Spleen (tissue), 11 donors: ENCODE measurements around the gene RB1. TPM values are rescaled to one million over a fixed set of nuclear protein-coding genes. Genes with fewer than 3 reads are reported as not detected.
A peak's percentile ranks its signal among the peaks of the same experiment; 100 is the strongest.

Experiments
- DNase-seq: peaks from one replicate; pipeline ENCODE4 v3.0.0-alpha.2; 2020
- H3K27ac ChIP-seq, 8 donors: fragments of 200-600 bp; sonication (generic) in 7 of 8; 1 replicate in 4 of 8; 2 replicates in 4 of 8; pipeline versions ENCODE4 v1.5.0 to v1.8.0; 2016 to 2021; ENCODE audit warnings: inconsistent platforms in 4 of 8, mild to moderate bottlenecking in 4 of 8, moderate library complexity in 1 of 8
- H3K27me3 ChIP-seq, 7 donors: fragments of 200-600 bp; sonication (generic) in 6 of 7; replicated peaks in 1 of 7; 1 replicate in 4 of 7; 2 replicates in 3 of 7; pipeline versions ENCODE4 v1.5.0 to v1.8.0; 2016 to 2021; ENCODE audit warnings: inconsistent platforms in 3 of 7, mild to moderate bottlenecking in 1 of 7
- H3K36me3 ChIP-seq, 6 donors: fragments of 200-600 bp; sonication (generic) in 5 of 6; 1 replicate in 4 of 6; 2 replicates in 2 of 6; pipeline versions ENCODE4 v1.5.0 to v1.8.0; 2016 to 2021; ENCODE audit warnings: inconsistent platforms in 2 of 6
- H3K4me1 ChIP-seq, 6 donors: fragments of 200-600 bp; sonication (generic) in 5 of 6; 1 replicate in 3 of 6; 2 replicates in 3 of 6; pipeline versions ENCODE4 v1.5.0 to v1.8.0; 2016 to 2021; ENCODE audit warnings: inconsistent platforms in 3 of 6
- H3K4me3 ChIP-seq, 8 donors: fragments of 200-600 bp; sonication (generic) in 7 of 8; 1 replicate in 4 of 8; 2 replicates in 4 of 8; pipeline versions ENCODE4 v1.5.0 to v1.8.0; 2016 to 2021; ENCODE audit warnings: inconsistent platforms in 4 of 8, mild to moderate bottlenecking in 4 of 8, moderate library complexity in 2 of 8
- H3K9me3 ChIP-seq, 8 donors: fragments of 200-600 bp; sonication (generic) in 7 of 8; 1 replicate in 4 of 8; 2 replicates in 4 of 8; pipeline versions ENCODE4 v1.5.0 to v1.8.0; 2016 to 2021; ENCODE audit warnings: inconsistent platforms in 4 of 8
- CTCF ChIP-seq, 11 experiments: fragments of 200-600 bp in 7 of 11; fragments of 450-650 bp in 4 of 11; sonication (generic) in 4 of 11; IDR thresholded peaks in 8 of 11; conservative IDR thresholded peaks in 3 of 11; 1 replicate in 7 of 11; 2 replicates in 4 of 11; pipeline versions ENCODE4 v1.4.0 to v1.8.0; 2016 to 2021; ENCODE audit warnings: antibody characterized with exemption in 11 of 11, inconsistent platforms in 4 of 11, mild to moderate bottlenecking in 1 of 11
- POLR2A ChIP-seq, 3 donors: fragments of 450-650 bp; IDR thresholded peaks; one replicate each; pipeline ENCODE4 v1.5.1; 2017; ENCODE audit warnings: antibody characterized with exemption in 3 of 3, mild to moderate bottlenecking in 1 of 3
- POLR2AphosphoS5 ChIP-seq, 3 donors: sonication (generic); formaldehyde crosslinking; IDR thresholded peaks; one replicate each; pipeline ENCODE4 v1.5.1; 2017; ENCODE audit warnings: antibody characterized with exemption in 3 of 3
- WGBS, 5 donors: extraction: QIAGEN DNeasy Blood & Tissue Kit in 3 of 5; methylation state at CpG; one replicate each; pipeline versions ENCODE4 v1.1.5 to v1.1.7; 2013 to 2018; 5-methylcytosine and 5-hydroxymethylcytosine counted together
- intact Hi-C: fragments of 100-400 bp; cut with DNase I; formaldehyde crosslinking; loops from one replicate; pipeline ENCODE4 v1.15.0; 2023; ENCODE audit warnings: low total_unique reads
- polyA plus RNA-seq, 3 donors: library from polyadenylated mRNA; stranded (reverse); fragments of 200-250 nt; gene quantifications; one replicate each; pipeline ENCODE4 v1.2.1, GENCODE V29; 2013
- total RNA-seq, 7 donors: library from RNA; depleted of rRNA in 3 of 7; stranded (reverse); fragments of >200 nt in 3 of 7; fragmentation: NEBNext Ultra II Directional in 4 of 7; extraction: Animal tissue kit (Norgen Biotek cat#: 25700) in 4 of 7; gene quantifications; one replicate each; pipeline versions ENCODE4 v1.1.0 to v1.2.1, GENCODE V29; 2016 to 2021
- donor health status: healthy with polysubstance abuse.
- donor health status: DM: no; HTN: no; CAD: no; lungs with moderate emphysema.
- donor health status: DM: no; HTN: no; CAD: no.
- donor health status: Bipolar disorder and iron deficiency.
- donor health status: healthy.
- donor health status: DM: no; HTN: no; CAD: no.
- donor health status: DM: yes; HTN: yes; CAD: no.

Gene RB1
- total and polyA plus RNA-seq, 10 donors, result 21.3 to 88.0 (median 60.2) TPM

- Histone ChIP-seq H3K27me3 (no peaks in the 10 kb centered on the region), H3K36me3 (peaks cover 0 to 91% (median 72%) of the 10 kb centered on the region in 6 donors), H3K9me3 (no peaks in the 10 kb centered on the region), H3K4me3 (no peak overlapping the region), H3K4me1 (peaks cover 4 to 97% (median 31%) of the 10 kb centered on the region in 6 donors), H3K27ac (peak overlapping the region in 1 of 8 donors; percentile 2)
- no peak for TF ChIP-seq CTCF (IDR thresholded peaks at IDR 0.05 in 8 of 11, conservative IDR thresholded peaks at IDR 0.05 in 3 of 11)
- no peak for TF ChIP-seq POLR2A (IDR thresholded peaks at IDR 0.05)
- TF ChIP-seq POLR2AphosphoS5 (IDR thresholded peaks at IDR 0.05), result no peak
- 61 to 86% (median 82%) methylated on average over 1 of the region's 1 CpG for WGBS, 5 donors
- intact Hi-C loops, result no loop called here
- no peak for DNase-seq
These were observed 47.6 kb upstream of the RB1 start for GRCh38 chr13:48255954-48256353.

- intact Hi-C loops, result no loop called here
- H3K27ac ChIP-seq, result no peak overlapping the region
- peaks cover 0 to 94% (median 13%) of the 10 kb centered on the region in 6 donors for H3K4me1 ChIP-seq
- DNase-seq, result no peak
- H3K4me3 ChIP-seq, result no peak overlapping the region
- H3K9me3 ChIP-seq, result no peaks in the 10 kb centered on the region
- H3K27me3 ChIP-seq, result no peaks in the 10 kb centered on the region
- peaks cover 0 to 98% (median 89%) of the 10 kb centered on the region in 6 donors for H3K36me3 ChIP-seq
- TF ChIP-seq CTCF (IDR thresholded peaks at IDR 0.05 in 8 of 11, conservative IDR thresholded peaks at IDR 0.05 in 3 of 11) (no peak), POLR2AphosphoS5 (IDR thresholded peaks at IDR 0.05) (no peak), POLR2A (IDR thresholded peaks at IDR 0.05) (no peak)
These were observed 45.5 kb upstream of the RB1 start for GRCh38 chr13:48258002-48258401.

- intact Hi-C loops, result no loop called here
- Histone ChIP-seq H3K9me3 (no peaks in the 10 kb centered on the region), H3K27ac (no peak overlapping the region), H3K36me3 (peaks cover 0 to 100% (median 92%) of the 10 kb centered on the region in 6 donors), H3K4me3 (no peak overlapping the region), H3K27me3 (no peaks in the 10 kb centered on the region), H3K4me1 (peaks cover 0 to 94% (median 15%) of the 10 kb centered on the region in 6 donors)
- TF ChIP-seq POLR2AphosphoS5 (IDR thresholded peaks at IDR 0.05) (no peak), CTCF (IDR thresholded peaks at IDR 0.05 in 8 of 11, conservative IDR thresholded peaks at IDR 0.05 in 3 of 11) (no peak), POLR2A (IDR thresholded peaks at IDR 0.05) (no peak)
- DNase-seq, result no peak
- 90 to 99% (median 96%) methylated on average over 3 of the region's 3 CpGs for WGBS, 5 donors
These were observed 45.1 kb upstream of the RB1 start for GRCh38 chr13:48258430-48258829.

GRCh38 chr13:48260970-48261369 lies 42.6 kb upstream of the RB1 start:
- H3K4me1 ChIP-seq, result peaks cover 9 to 94% (median 33%) of the 10 kb centered on the region in 6 donors
- no peak overlapping the region for H3K4me3 ChIP-seq
- no peak for DNase-seq
- H3K27me3 ChIP-seq, result no peaks in the 10 kb centered on the region
- no peak for TF ChIP-seq CTCF (IDR thresholded peaks at IDR 0.05 in 8 of 11, conservative IDR thresholded peaks at IDR 0.05 in 3 of 11)
- no peak for TF ChIP-seq POLR2AphosphoS5 (IDR thresholded peaks at IDR 0.05)
- no peak for TF ChIP-seq POLR2A (IDR thresholded peaks at IDR 0.05)
- H3K36me3 ChIP-seq, result peaks cover 0 to 99% (median 73%) of the 10 kb centered on the region in 6 donors
- no peaks in the 10 kb centered on the region for H3K9me3 ChIP-seq
- intact Hi-C loops, result no loop called here
- H3K27ac ChIP-seq, result no peak overlapping the region
- WGBS, 5 donors, result 81 to 94% (median 89%) methylated on average over 4 of the region's 4 CpGs
